H9 (cell line): ENCODE measurements around the gene GGNBP2. TPM values are rescaled to one million over a fixed set of nuclear protein-coding genes. Genes with fewer than 3 reads are reported as not detected.

Experiments used
- DNase-seq: peaks from one replicate; pipeline ENCODE4 v3.0.0-alpha.2; 2017
- H2AFZ ChIP-seq: one replicate; pipeline ENCODE4 v1.6.1; 2013; ENCODE audit warnings: mild to moderate bottlenecking, low read length, control low read depth, moderate library complexity
- H2AK5ac ChIP-seq: 2 replicates; pipeline ENCODE4 v1.6.1; 2013; ENCODE audit warnings: low read length, control low read depth, mixed read lengths; ENCODE audit not compliant: insufficient read length
- H2BK120ac ChIP-seq: one replicate; pipeline ENCODE4 v1.6.1; 2013; ENCODE audit warnings: low read depth, mild to moderate bottlenecking, low read length, control low read depth, inconsistent platforms; ENCODE audit not compliant: poor library complexity, severe bottlenecking
- H2BK12ac ChIP-seq: 2 replicates; pipeline ENCODE4 v1.6.1; 2013; ENCODE audit warnings: low read length, control low read depth, mixed read lengths, low read depth; ENCODE audit not compliant: insufficient read length
- H2BK15ac ChIP-seq: 2 replicates; pipeline ENCODE4 v1.6.1; 2013; ENCODE audit warnings: low read depth, low read length, control low read depth
- H2BK20ac ChIP-seq: one replicate; pipeline ENCODE4 v1.6.1; 2013; ENCODE audit warnings: low read depth, mild to moderate bottlenecking, low read length, control low read depth, inconsistent platforms; ENCODE audit not compliant: poor library complexity, severe bottlenecking
- H2BK5ac ChIP-seq: 2 replicates; pipeline ENCODE4 v1.6.1; 2013; ENCODE audit warnings: low read length, control low read depth, mixed read lengths; ENCODE audit not compliant: insufficient read length
- H3K14ac ChIP-seq: 2 replicates; pipeline ENCODE4 v1.6.1; 2013; ENCODE audit warnings: low read length, control low read depth; ENCODE audit not compliant: insufficient read depth
- H3K18ac ChIP-seq: 2 replicates; pipeline ENCODE4 v1.6.1; 2013; ENCODE audit warnings: low read depth, mild to moderate bottlenecking, mixed read lengths, low read length, control low read depth; ENCODE audit not compliant: insufficient read length
- H3K23ac ChIP-seq: 2 replicates; pipeline ENCODE4 v1.6.1; 2013; ENCODE audit warnings: low read length, control low read depth, mixed read lengths, low read depth; ENCODE audit not compliant: insufficient read length
- H3K23me2 ChIP-seq: 2 replicates; pipeline ENCODE4 v1.6.1; 2013; ENCODE audit warnings: low read depth, mild to moderate bottlenecking, mixed read lengths, low read length, control low read depth; ENCODE audit not compliant: insufficient read length, poor library complexity, severe bottlenecking
- H3K27ac ChIP-seq: 2 replicates; pipeline ENCODE4 v1.5.1; 2013; ENCODE audit warnings: low read length, control low read depth, mixed read lengths, low read depth; ENCODE audit not compliant: insufficient read length
- H3K27me3 ChIP-seq: 2 replicates; pipeline ENCODE4 v1.6.1; 2013; ENCODE audit warnings: low read length, control low read depth, inconsistent platforms; ENCODE audit not compliant: insufficient read depth
- H3K4ac ChIP-seq: 2 replicates; pipeline ENCODE4 v1.6.1; 2013; ENCODE audit warnings: low read depth, mild to moderate bottlenecking, control low read depth, inconsistent platforms, low read length, moderate library complexity
- H3K4me1 ChIP-seq: 2 replicates; pipeline ENCODE4 v1.6.1; 2013; ENCODE audit warnings: low read length, control low read depth, inconsistent platforms; ENCODE audit not compliant: insufficient read depth
- H3K4me2 ChIP-seq: 2 replicates; pipeline ENCODE4 v1.6.1; 2013; ENCODE audit warnings: low read length, control low read depth, mixed read lengths; ENCODE audit not compliant: insufficient read length, insufficient read depth
- H3K56ac ChIP-seq: 2 replicates; pipeline ENCODE4 v1.6.1; 2013; ENCODE audit warnings: low read depth, mild to moderate bottlenecking, mixed read lengths, low read length, control low read depth; ENCODE audit not compliant: insufficient read length
- H3K79me1 ChIP-seq: 2 replicates; pipeline ENCODE4 v1.6.1; 2013; ENCODE audit warnings: low read depth, mild to moderate bottlenecking, moderate library complexity, low read length, control low read depth, inconsistent platforms; ENCODE audit not compliant: insufficient read depth, poor library complexity, severe bottlenecking
- H3K79me2 ChIP-seq: 2 replicates; pipeline ENCODE4 v1.6.1; 2013; ENCODE audit warnings: low read length, control low read depth, inconsistent platforms; ENCODE audit not compliant: insufficient read depth
- H3K9ac ChIP-seq: 2 replicates; pipeline ENCODE4 v1.6.1; 2013; ENCODE audit warnings: low read length, control low read depth, mixed read lengths; ENCODE audit not compliant: insufficient read length; ENCODE audit errors: extremely low read depth
- H3K9me3 ChIP-seq: one replicate; pipeline ENCODE4 v1.6.1; 2013; ENCODE audit warnings: low read depth, low read length, inconsistent platforms; ENCODE audit not compliant: control insufficient read depth
- H3T11ph ChIP-seq: one replicate; pipeline ENCODE4 v1.6.1; 2013; ENCODE audit warnings: mild to moderate bottlenecking, low read length, control low read depth, inconsistent platforms
- H4K20me1 ChIP-seq: one replicate; pipeline ENCODE4 v1.6.1; 2013; ENCODE audit not compliant: control insufficient read depth, insufficient read length, insufficient read depth
- H4K5ac ChIP-seq: 2 replicates; pipeline ENCODE4 v1.6.1; 2013; ENCODE audit warnings: low read depth, mild to moderate bottlenecking, mixed read lengths, low read length, control low read depth; ENCODE audit not compliant: insufficient read length
- H4K8ac ChIP-seq: replicated peaks from 2 replicates; pipeline ENCODE4 v1.6.1; 2013; ENCODE audit warnings: low read length, control low read depth, mixed read lengths, low read depth; ENCODE audit not compliant: insufficient read length
- H4K91ac ChIP-seq: 2 replicates; pipeline ENCODE4 v1.6.1; 2013; ENCODE audit warnings: low read depth, mild to moderate bottlenecking, moderate library complexity, mixed read lengths, low read length, control low read depth; ENCODE audit not compliant: insufficient read length
- H3K27ac Mint-ChIP-seq, 3 experiments: 2 replicates in 2 of 3; 3 replicates in 1 of 3; pipeline ENCODE4 v1.8.0; 2020 to 2021; ENCODE audit warnings: mixed read lengths in 3 of 3, mild to moderate bottlenecking in 1 of 3, moderate library complexity in 1 of 3
- H3K27me3 Mint-ChIP-seq: 2 replicates; pipeline ENCODE4 v1.8.0; 2021; ENCODE audit warnings: low read depth, mild to moderate bottlenecking, moderate library complexity, mixed read lengths
- H3K36me3 Mint-ChIP-seq, 3 experiments: 2 replicates in 2 of 3; 3 replicates in 1 of 3; pipeline ENCODE4 v1.8.0; 2020 to 2021; ENCODE audit warnings: low read depth in 3 of 3, mixed read lengths in 3 of 3; ENCODE audit not compliant: insufficient read depth in 1 of 3
- H3K4me1 Mint-ChIP-seq, 2 experiments: 2 replicates each; pipeline ENCODE4 v1.8.0; 2020; ENCODE audit warnings: mixed read lengths in 2 of 2
- H3K4me3 Mint-ChIP-seq, 2 experiments: 2 replicates in 1 of 2; 3 replicates in 1 of 2; pipeline ENCODE4 v1.8.0; 2020 to 2021; ENCODE audit warnings: mild to moderate bottlenecking in 2 of 2, mixed read lengths in 2 of 2, moderate library complexity in 1 of 2
- H3K9me3 Mint-ChIP-seq, 2 experiments: 2 replicates in 1 of 2; 3 replicates in 1 of 2; pipeline ENCODE4 v1.8.0; 2020; ENCODE audit warnings: mild to moderate bottlenecking in 2 of 2, mixed read lengths in 2 of 2, moderate library complexity in 1 of 2
- CTCF ChIP-seq: fragments of 200-600 bp; sonication (generic); conservative IDR thresholded peaks from 3 replicates; pipeline ENCODE4 v1.8.0; 2021; ENCODE audit warnings: antibody characterized with exemption, mild to moderate bottlenecking
- WGBS: extraction: QIAGEN DNeasy Blood & Tissue Kit; methylation state at CpG from one replicate; pipeline ENCODE4 v1.1.7; 2013; ENCODE audit warnings: missing lambda C conversion rate, low lambda C conversion rate, mixed read lengths; ENCODE audit not compliant: insufficient read length; ENCODE audit errors: extremely low coverage; 5-methylcytosine and 5-hydroxymethylcytosine counted together
- total RNA-seq: library from RNA; stranded (reverse); gene quantifications from 2 replicates; pipeline ENCODE4 v1.2.1, GENCODE V29; 2021

GGNBP2 gene
- total RNA-seq, 1 experiment from 2014 or later: 52.8 TPM

GRCh38 chr17:36598951-36599401, 54.3 kb downstream of the GGNBP2 start:
- no peaks in the 10 kb centered on the region for H3K9me3 ChIP-seq
- H3K79me1 ChIP-seq: no peaks in the 10 kb centered on the region
- H2BK20ac ChIP-seq: no peak overlapping the region
- H3K9ac ChIP-seq: no peak overlapping the region
- no peak overlapping the region for H3K18ac ChIP-seq
- H3K23me2 ChIP-seq: peaks cover 19% of the 10 kb centered on the region
- no peaks in the 10 kb centered on the region for H3K27me3 ChIP-seq
- H3K79me2 ChIP-seq: no peaks in the 10 kb centered on the region
- Mint-ChIP-seq H3K27me3 (no peaks in the 10 kb centered on the region; the same call in 1 of the 2 replicates), H3K27ac (no peak overlapping the region), H3K36me3 (peaks cover 10 to 37% (median 34%) of the 10 kb centered on the region in 3 experiments; a peak in 5 of 7 replicates), H3K4me1 (peaks cover 24 to 26% of the 10 kb centered on the region in 2 experiments), H3K9me3 (no peaks in the 10 kb centered on the region), H3K4me3 (no peak overlapping the region)
- no peak overlapping the region for H3K4ac ChIP-seq
- no peak overlapping the region for H4K91ac ChIP-seq
- TF ChIP-seq CTCF: no peak
- no peak overlapping the region for H2BK15ac ChIP-seq
- no peak overlapping the region for H3T11ph ChIP-seq
- H4K5ac ChIP-seq: no peak overlapping the region
- no peak for DNase-seq
- H3K27ac ChIP-seq: no peak overlapping the region
- no peak overlapping the region for H4K8ac ChIP-seq
- H2BK12ac ChIP-seq: no peak overlapping the region
- no peak overlapping the region for H2AFZ ChIP-seq
- no peaks in the 10 kb centered on the region for H3K4me1 ChIP-seq
- no peak overlapping the region for H2BK120ac ChIP-seq
- no peaks in the 10 kb centered on the region for H4K20me1 ChIP-seq
- no peak overlapping the region for H3K14ac ChIP-seq
- H3K56ac ChIP-seq: no peak overlapping the region
- no peak overlapping the region for H2BK5ac ChIP-seq
- no peak overlapping the region for H3K23ac ChIP-seq
- no CpG with 5 or more reads among the region's 13 CpGs for WGBS
- no peak overlapping the region for H2AK5ac ChIP-seq
- no peak overlapping the region for H3K4me2 ChIP-seq
